MM.1S (cell line): ENCODE measurements around the gene ERCC2.
"Not testable (repeated sequence)": the region's sequence is repeated elsewhere in the genome, so short reads cannot be mapped to it uniquely, and the experiment has no call there.

Source experiments
- DNase-seq: peaks from one replicate; pipeline ENCODE4 v3.0.0-alpha.2; 2015
- H2AFZ ChIP-seq: fragments of 300-600 bp; sonication (generic); 2 replicates; pipeline ENCODE4 v1.6.0; 2016; ENCODE audit warnings: antibody characterized with exemption, low read length
- H3F3A ChIP-seq: fragments of 300-600 bp; sonication (generic); 2 replicates; pipeline ENCODE4 v1.6.1; 2016; ENCODE audit warnings: mild to moderate bottlenecking, antibody characterized with exemption, low read length, moderate library complexity, mixed read lengths; ENCODE audit not compliant: insufficient read depth
- H3K27ac ChIP-seq: fragments of 300-600 bp; sonication (generic); 2 replicates; pipeline ENCODE4 v1.5.1; 2016; ENCODE audit warnings: mild to moderate bottlenecking, low read length
- H3K27me3 ChIP-seq: fragments of 300-600 bp; sonication (generic); replicated peaks from 2 replicates; pipeline ENCODE4 v1.6.0; 2016; ENCODE audit warnings: low read length; ENCODE audit not compliant: insufficient read depth
- H3K36me3 ChIP-seq: fragments of 300-600 bp; sonication (generic); replicated peaks from 2 replicates; pipeline ENCODE4 v1.6.1; 2016; ENCODE audit warnings: mild to moderate bottlenecking, low read length, mixed read lengths; ENCODE audit not compliant: insufficient read depth
- H3K4me1 ChIP-seq: fragments of 300-600 bp; sonication (generic); 2 replicates; pipeline ENCODE4 v1.6.1; 2016; ENCODE audit warnings: low read length, mixed read lengths
- H3K4me2 ChIP-seq: fragments of 300-600 bp; sonication (generic); 2 replicates; pipeline ENCODE4 v1.6.0; 2016; ENCODE audit warnings: low read depth, low read length
- H3K4me3 ChIP-seq: fragments of 300-600 bp; sonication (generic); 2 replicates; pipeline ENCODE4 v1.5.1; 2016; ENCODE audit warnings: low read length, mixed read lengths
- H3K79me2 ChIP-seq: fragments of 300-600 bp; sonication (generic); 2 replicates; pipeline ENCODE4 v1.6.1; 2016; ENCODE audit warnings: mixed run types, low read length, mixed read lengths
- H3K9ac ChIP-seq: fragments of 300-600 bp; sonication (generic); 2 replicates; pipeline ENCODE4 v1.6.1; 2016; ENCODE audit warnings: low read length, mixed read lengths
- H3K9me2 ChIP-seq: fragments of 300-600 bp; sonication (generic); replicated peaks from 2 replicates; pipeline ENCODE4 v1.6.1; 2016; ENCODE audit warnings: mild to moderate bottlenecking, low read length, mixed read lengths; ENCODE audit not compliant: insufficient read depth
- H3K9me3 ChIP-seq: fragments of 300-600 bp; sonication (generic); replicated peaks from 2 replicates; pipeline ENCODE4 v1.6.1; 2016; ENCODE audit warnings: mild to moderate bottlenecking, low read length, mixed read lengths; ENCODE audit not compliant: insufficient read depth
- H4K20me1 ChIP-seq: fragments of 300-600 bp; sonication (generic); 2 replicates; pipeline ENCODE4 v1.6.1; 2016; ENCODE audit warnings: mild to moderate bottlenecking, low read length, moderate library complexity, mixed read lengths; ENCODE audit not compliant: insufficient read depth
- CTCF ChIP-seq: fragments of 300-600 bp; sonication (generic); IDR thresholded peaks from 2 replicates; pipeline ENCODE4 v1.5.1; 2016; ENCODE audit warnings: antibody characterized with exemption, low read length, mixed read lengths
- EZH2 ChIP-seq: fragments of 300-600 bp; sonication (generic); optimal IDR thresholded peaks from 2 replicates; pipeline ENCODE3; 2017; ENCODE audit warnings: low read depth, mild to moderate bottlenecking, antibody characterized with exemption, low read length, mixed read lengths
- EZH2phosphoT487 ChIP-seq: fragments of 300-600 bp; sonication (generic); IDR thresholded peaks from 2 replicates; pipeline ENCODE4 v1.6.1; 2018; ENCODE audit warnings: antibody characterized with exemption, low read length

The ERCC2 gene

GRCh38 chr19:45314708-45315245 is 55.6 kb downstream of the ERCC2 start:
- H3K27me3 ChIP-seq: peaks cover 59% of the 10 kb centered on the region
- no peak overlapping the region for H3K9ac ChIP-seq
- H3K9me3 ChIP-seq: no peaks in the 10 kb centered on the region
- no peaks in the 10 kb centered on the region for H3K4me1 ChIP-seq
- H3K4me2 ChIP-seq: no peak overlapping the region
- H3K79me2 ChIP-seq: no peaks in the 10 kb centered on the region
- no peak overlapping the region for H3K27ac ChIP-seq
- no peaks in the 10 kb centered on the region for H3F3A ChIP-seq
- H3K4me3 ChIP-seq: no peak overlapping the region
- H3K36me3 ChIP-seq: no peaks in the 10 kb centered on the region
- no peak for DNase-seq
- no peaks in the 10 kb centered on the region for H3K9me2 ChIP-seq
- H2AFZ ChIP-seq: no peak overlapping the region
- TF ChIP-seq CTCF: no peak
- no peaks in the 10 kb centered on the region for H4K20me1 ChIP-seq

- H3K79me2 ChIP-seq, H2AFZ ChIP-seq, H3K4me1 ChIP-seq, H3K9me3 ChIP-seq, H3K9ac ChIP-seq, DNase-seq, H4K20me1 ChIP-seq, H3K36me3 ChIP-seq, H3K4me2 ChIP-seq, H3F3A ChIP-seq, H3K27ac ChIP-seq, H3K9me2 ChIP-seq, H3K4me3 ChIP-seq: not testable (repeated sequence)
- H3K27me3 ChIP-seq: peaks cover 38% of the 10 kb centered on the region
These were observed 58.1 kb downstream of the ERCC2 start for GRCh38 chr19:45312285-45312684.

GRCh38 chr19:45311621-45312020 is 58.8 kb downstream of the ERCC2 start:
- Histone ChIP-seq H3K4me1 (no peaks in the 10 kb centered on the region), H2AFZ (no peak overlapping the region), H3K4me3 (no peak overlapping the region), H3K4me2 (no peak overlapping the region), H3F3A (0 out of 2 replicates have a peak, but pooled peaks cover 3% of the 10 kb centered on the region), H3K27ac (no peak overlapping the region), H3K27me3 (peaks cover 34% of the 10 kb centered on the region), H3K79me2 (no peaks in the 10 kb centered on the region), H3K36me3 (no peaks in the 10 kb centered on the region), H3K9me2 (no peaks in the 10 kb centered on the region), H3K9me3 (no peaks in the 10 kb centered on the region), H4K20me1 (no peaks in the 10 kb centered on the region), H3K9ac (no peak overlapping the region)
- no peak for DNase-seq
- TF ChIP-seq EZH2phosphoT487 (no peak), CTCF (no peak), EZH2 (no peak)

GRCh38 chr19:45309322-45309721 is 61.1 kb downstream of the ERCC2 start:
- H4K20me1 ChIP-seq, H3K36me3 ChIP-seq, H3K4me2 ChIP-seq, H3K9me2 ChIP-seq, H3K9ac ChIP-seq, DNase-seq, H3K79me2 ChIP-seq, H3K4me3 ChIP-seq, H3K27ac ChIP-seq, H2AFZ ChIP-seq, H3F3A ChIP-seq, H3K4me1 ChIP-seq, H3K9me3 ChIP-seq: not testable (repeated sequence)
- peaks cover 23% of the 10 kb centered on the region for H3K27me3 ChIP-seq
